ENCODE data around the gene MICAL3.

Gene MICAL3

DNA sequence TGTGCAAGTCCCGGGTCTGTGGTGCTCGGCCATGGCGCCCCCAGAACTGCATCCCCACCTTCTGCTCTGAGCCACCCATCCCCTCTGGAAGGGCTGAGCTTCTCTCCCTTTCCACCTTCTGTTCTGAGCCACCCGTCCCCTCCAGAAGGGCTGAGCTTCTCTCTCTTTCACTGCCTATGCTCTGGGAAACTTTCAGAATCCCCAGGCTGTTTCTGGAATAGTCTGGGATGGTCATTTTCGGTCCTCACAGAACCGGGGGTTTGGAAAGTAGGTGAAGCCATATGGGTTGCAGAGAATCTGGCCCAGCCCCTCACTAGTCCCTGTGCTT lies 246.7 kb downstream of the MICAL3 start:
- H3K4me3 ChIP-seq (ENCODE audit: control insufficient read depth, low read depth, low read length): peak overlapping the region; percentile 3
- DNase-seq (ENCODE audit: low read depth): no peak
- TF ChIP-seq, protein P1, sequence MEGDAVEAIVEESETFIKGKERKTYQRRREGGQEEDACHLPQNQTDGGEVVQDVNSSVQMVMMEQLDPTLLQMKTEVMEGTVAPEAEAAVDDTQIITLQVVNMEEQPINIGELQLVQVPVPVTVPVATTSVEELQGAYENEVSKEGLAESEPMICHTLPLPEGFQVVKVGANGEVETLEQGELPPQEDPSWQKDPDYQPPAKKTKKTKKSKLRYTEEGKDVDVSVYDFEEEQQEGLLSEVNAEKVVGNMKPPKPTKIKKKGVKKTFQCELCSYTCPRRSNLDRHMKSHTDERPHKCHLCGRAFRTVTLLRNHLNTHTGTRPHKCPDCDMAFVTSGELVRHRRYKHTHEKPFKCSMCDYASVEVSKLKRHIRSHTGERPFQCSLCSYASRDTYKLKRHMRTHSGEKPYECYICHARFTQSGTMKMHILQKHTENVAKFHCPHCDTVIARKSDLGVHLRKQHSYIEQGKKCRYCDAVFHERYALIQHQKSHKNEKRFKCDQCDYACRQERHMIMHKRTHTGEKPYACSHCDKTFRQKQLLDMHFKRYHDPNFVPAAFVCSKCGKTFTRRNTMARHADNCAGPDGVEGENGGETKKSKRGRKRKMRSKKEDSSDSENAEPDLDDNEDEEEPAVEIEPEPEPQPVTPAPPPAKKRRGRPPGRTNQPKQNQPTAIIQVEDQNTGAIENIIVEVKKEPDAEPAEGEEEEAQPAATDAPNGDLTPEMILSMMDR (conservative IDR thresholded peaks at IDR 0.05; ENCODE audit: control insufficient read depth, insufficient read depth, low read depth, low read length): no peak

DNA sequence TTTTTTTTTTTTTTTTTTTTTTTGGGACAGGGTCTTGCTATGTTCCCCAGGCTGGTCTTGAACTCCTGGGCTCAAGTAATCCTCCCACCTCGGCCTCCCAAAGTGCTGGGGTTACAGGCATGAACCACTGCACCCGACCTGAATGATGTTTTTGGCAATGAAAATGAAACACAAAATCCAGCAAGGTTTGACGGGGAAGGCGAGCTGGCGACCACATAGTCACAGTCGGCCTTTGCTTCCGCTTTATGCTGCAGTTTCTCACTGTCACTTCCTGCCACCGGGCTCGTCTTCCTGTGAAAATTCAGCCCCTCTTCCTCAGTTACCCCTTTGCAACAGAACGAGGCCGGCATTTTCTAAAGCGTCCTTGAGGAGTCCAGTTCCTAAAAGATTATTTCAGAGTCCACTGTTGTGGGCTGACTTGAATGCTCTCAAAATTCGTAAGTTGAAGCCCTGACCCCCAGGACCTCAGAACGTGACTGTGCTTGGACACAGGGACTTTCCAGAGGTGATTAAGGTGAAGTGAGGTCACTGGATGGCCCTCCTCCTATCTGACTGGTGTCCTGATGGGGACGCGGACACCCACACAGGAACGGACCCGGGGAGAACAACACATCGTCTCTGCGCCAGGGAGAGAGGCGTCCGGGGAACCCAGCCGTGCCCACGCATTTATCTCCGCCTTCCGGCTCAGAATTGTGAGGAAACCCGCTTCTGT lies 247.2 kb downstream of the MICAL3 start:
- peak overlapping the region; percentile 3 for H3K4me3 ChIP-seq (ENCODE audit: control insufficient read depth, low read depth, low read length)
- no peak for DNase-seq (ENCODE audit: low read depth)
- TF ChIP-seq, protein P1 (conservative IDR thresholded peaks at IDR 0.05; ENCODE audit: control insufficient read depth, insufficient read depth, low read depth, low read length): no peak

DNA sequence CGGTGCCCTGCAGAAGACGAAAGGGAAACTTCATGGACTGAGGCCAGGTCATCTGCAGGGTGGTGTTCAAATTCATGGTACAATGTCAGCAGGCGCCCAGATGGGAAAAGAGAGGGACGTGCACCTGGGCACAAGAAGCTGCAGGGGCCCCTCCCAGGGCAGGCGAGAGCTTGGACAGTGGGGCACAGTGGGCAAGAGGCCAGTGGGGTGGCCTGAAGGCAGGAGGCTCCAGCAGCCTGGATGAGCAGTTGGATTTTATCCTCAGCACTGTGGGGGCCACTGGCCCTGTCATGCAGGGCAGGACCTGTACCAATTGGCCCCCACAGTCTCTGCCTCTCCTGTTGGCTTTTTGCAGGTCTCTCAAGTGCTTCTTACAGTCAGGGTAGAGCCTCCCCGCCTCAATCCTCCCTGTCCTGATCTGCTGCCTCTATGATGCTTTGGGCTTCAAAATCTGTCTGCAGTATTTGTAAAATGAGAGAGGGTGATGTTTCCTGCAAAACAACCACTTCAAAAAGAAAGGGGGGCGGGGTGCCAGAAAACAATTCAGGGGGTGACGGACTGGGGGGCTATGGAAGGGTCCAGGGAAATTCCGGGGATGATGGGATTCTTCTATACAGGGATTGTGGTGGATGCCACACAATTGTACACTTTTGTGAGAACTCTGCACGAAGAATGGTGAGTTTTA lies 248.4 kb downstream of the MICAL3 start:
- TF ChIP-seq, protein P1 (conservative IDR thresholded peaks at IDR 0.05; ENCODE audit: control insufficient read depth, insufficient read depth, low read depth, low read length): no peak
- H3K4me3 ChIP-seq (ENCODE audit: control insufficient read depth, low read depth, low read length): no peak overlapping the region
- no peak for DNase-seq (ENCODE audit: low read depth)

DNA sequence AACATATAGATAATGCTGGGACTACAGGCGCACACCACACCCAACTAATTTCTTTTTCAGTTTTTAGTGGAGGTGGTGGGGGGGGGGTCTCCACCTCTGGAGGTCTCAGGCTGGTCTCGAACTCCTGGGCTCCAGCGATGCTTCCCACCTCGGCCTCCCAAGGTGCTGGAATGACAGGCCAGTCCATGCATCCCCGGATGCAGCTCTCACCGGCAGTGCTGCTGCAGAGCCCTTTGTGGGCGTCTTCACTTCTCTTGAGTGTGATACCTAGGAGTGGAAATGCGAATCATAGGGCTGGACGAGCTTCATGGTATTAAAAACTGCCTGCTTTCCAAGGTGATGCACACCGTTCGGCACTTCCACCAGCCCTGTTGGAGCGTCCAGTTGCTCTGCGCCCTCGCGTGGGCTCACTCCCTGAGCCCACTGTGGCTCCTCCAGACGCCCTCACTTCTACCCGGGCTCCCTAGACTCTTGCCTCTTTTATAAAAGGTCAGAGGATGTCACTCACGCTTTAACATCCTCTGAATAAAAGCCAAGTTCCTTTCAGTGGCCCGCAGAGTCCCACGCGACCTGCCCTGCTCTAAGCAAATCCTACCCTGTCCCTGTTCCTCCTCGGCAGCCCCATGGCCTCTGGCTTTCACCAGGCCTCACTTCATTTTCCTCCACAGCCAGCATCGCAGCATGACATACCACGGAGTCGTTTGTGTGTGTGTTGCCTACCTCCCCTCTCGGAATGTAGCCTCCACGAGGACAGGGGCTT lies 249.3 kb downstream of the MICAL3 start:
- DNase-seq (ENCODE audit: low read depth): no peak
- H3K4me3 ChIP-seq (ENCODE audit: control insufficient read depth, low read depth, low read length): no peak overlapping the region
- TF ChIP-seq, protein P1 (conservative IDR thresholded peaks at IDR 0.05; ENCODE audit: control insufficient read depth, insufficient read depth, low read depth, low read length): no peak

DNA sequence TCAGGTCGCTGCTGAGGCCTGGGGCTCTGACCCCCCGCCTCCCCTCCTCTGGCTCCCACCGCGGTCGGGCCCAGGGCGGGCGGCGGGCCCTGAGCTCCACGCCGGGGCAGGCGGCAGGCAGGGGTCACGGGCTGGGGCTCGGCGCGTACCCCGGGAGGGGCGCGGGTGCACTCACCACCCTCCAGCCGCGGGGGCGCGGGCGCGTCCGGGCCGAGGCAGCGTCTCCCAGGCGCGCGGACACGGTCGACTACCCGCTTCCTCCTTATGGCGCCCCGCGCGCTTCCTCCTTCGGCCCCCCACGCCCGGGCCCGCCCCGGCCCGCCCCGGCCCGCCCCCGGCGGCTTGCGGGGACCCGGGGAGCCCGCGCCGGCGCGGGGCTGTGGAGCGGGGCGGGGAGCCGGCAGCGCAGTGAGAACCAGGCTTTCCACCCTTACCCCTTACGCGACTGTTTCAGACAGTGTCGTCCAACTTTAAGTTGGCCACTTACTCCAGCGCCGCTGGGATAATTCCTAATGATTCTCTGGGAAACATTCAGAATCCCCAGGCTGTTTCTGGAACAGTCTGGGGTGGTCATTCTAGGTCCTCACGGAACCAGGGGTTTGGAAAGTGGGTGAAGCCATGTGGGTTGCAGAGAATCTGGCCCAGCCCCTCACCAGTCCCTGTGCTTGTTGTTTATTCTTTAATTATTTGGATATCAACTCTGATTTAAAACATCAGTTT lies 250.0 kb downstream of the MICAL3 start, which contains the start of gene BID:
Gene BID (minus strand): TSS at position 264 of the 720 bp plus-strand sequence. CDS start 24,353 bp downstream, outside the sequence.
- H3K4me3 ChIP-seq (ENCODE audit: control insufficient read depth, low read depth, low read length): peak within 1 kb of the TSS; percentile 61
- DNase-seq (ENCODE audit: low read depth): no peak
- TF ChIP-seq, protein P1 (conservative IDR thresholded peaks at IDR 0.05; ENCODE audit: control insufficient read depth, insufficient read depth, low read depth, low read length): no peak

DNA sequence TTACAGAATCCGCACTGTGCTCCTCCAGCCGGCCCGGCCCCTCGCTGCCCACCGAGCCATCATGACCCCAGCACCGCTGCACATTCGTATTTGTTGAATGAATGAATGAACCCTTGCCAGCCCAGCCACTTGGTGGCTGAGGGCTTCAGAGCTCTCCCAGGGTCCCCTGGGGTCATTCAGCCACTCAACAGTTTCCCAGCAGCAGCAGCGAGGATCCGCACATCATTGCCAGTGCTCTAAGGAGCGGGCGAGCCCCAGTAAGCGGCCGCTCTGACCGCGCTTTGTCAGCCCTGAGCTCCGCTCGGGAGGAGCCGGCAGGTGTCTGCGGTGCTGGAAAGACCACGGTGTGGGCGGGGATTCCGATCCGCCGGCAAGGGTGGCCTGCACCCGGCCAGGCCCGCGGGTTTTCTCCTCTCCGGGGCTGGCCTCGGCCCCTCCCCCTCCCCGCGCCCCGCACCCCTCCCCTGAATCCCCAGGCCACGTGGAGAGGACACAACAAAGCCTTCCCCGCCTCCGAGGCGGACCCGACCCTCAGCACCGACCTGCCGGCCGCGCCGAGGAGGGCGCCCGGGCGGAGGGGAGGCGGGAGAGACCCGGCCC lies 250.7 kb downstream of the MICAL3 start:
- TF ChIP-seq, protein P1 (conservative IDR thresholded peaks at IDR 0.05; ENCODE audit: control insufficient read depth, insufficient read depth, low read depth, low read length): no peak
- peak; percentile 20 for DNase-seq (ENCODE audit: low read depth)
- H3K4me3 ChIP-seq (ENCODE audit: control insufficient read depth, low read depth, low read length): peak overlapping the region; percentile 61

Measured in fibroblast of mammary gland (primary cell).